GM06990 (cell line): ENCODE data around the gene CYSTM1.

Experiments
- DNase-seq: peaks from one replicate; pipeline ENCODE4 v3.0.0-alpha.2; 2011; ENCODE audit not compliant: insufficient read length; ENCODE audit errors: extremely low read depth
- H3K27me3 ChIP-seq: replicated peaks from 2 replicates; pipeline ENCODE4 v1.6.0; 2011; ENCODE audit warnings: low read length; ENCODE audit not compliant: control insufficient read depth, insufficient read depth
- H3K36me3 ChIP-seq: 2 replicates; pipeline ENCODE4 v1.5.1; 2011; ENCODE audit warnings: low read length; ENCODE audit not compliant: control insufficient read depth, insufficient read depth
- H3K4me3 ChIP-seq: replicated peaks from 2 replicates; pipeline ENCODE4 v1.5.1; 2011; ENCODE audit warnings: low read depth, mild to moderate bottlenecking, control low read depth, low read length
- CTCF ChIP-seq: IDR thresholded peaks from 2 replicates; pipeline ENCODE4 v1.5.1; 2011; ENCODE audit warnings: low read length, control low read depth, mild to moderate bottlenecking, inconsistent platforms; ENCODE audit not compliant: insufficient read depth, poor library complexity, severe bottlenecking

CYSTM1 gene

GRCh38 chr5:140236891-140237598 is 62.1 kb downstream of the CYSTM1 start:
- Histone ChIP-seq H3K36me3 (no peaks in the 10 kb centered on the region; the same call in 1 of the 2 replicates), H3K4me3 (no peak overlapping the region), H3K27me3 (no peaks in the 10 kb centered on the region)
- no peak for DNase-seq
- TF ChIP-seq CTCF, result no peak

GRCh38 chr5:140238756-140239155 is 63.8 kb downstream of the CYSTM1 start:
- Histone ChIP-seq H3K4me3 (no peak overlapping the region), H3K36me3 (peaks cover 3% of the 10 kb centered on the region), H3K27me3 (no peaks in the 10 kb centered on the region)
- no peak for DNase-seq
- TF ChIP-seq CTCF, result no peak

- peaks cover 3% of the 10 kb centered on the region for H3K36me3 ChIP-seq
- TF ChIP-seq CTCF, result no peak
- DNase-seq, result no peak
- H3K27me3 ChIP-seq, result no peaks in the 10 kb centered on the region
- H3K4me3 ChIP-seq, result no peak overlapping the region
Measured at GRCh38 chr5:140239461-140239860, 64.5 kb downstream of the CYSTM1 start.

GRCh38 chr5:140239939-140240700 is 65.1 kb downstream of the CYSTM1 start:
- peak; percentile 71 for TF ChIP-seq CTCF
- DNase-seq, result peak; percentile 65
- no peak overlapping the region for H3K4me3 ChIP-seq

GRCh38 chr5:140240987-140241706 is 66.2 kb downstream of the CYSTM1 start:
- no peak for DNase-seq

More at GRCh38 chr5:140239939-140240700, 65.1 kb downstream of the CYSTM1 start:
- H3K36me3 ChIP-seq, result peaks cover 3% of the 10 kb centered on the region
- no peaks in the 10 kb centered on the region for H3K27me3 ChIP-seq

More at GRCh38 chr5:140240987-140241706, 66.2 kb downstream of the CYSTM1 start:
- Histone ChIP-seq H3K36me3 (peaks cover 6% of the 10 kb centered on the region), H3K4me3 (no peak overlapping the region), H3K27me3 (no peaks in the 10 kb centered on the region)
- no peak for TF ChIP-seq CTCF
